Measurements from ENCODE around the gene NINJ1.

The NINJ1 gene

GRCh38 chr9:93091453-93092081, 42.5 kb downstream of the NINJ1 start:
- peak overlapping the region in 1 of 2 donors; percentile 46 for H3K4me3 Mint-ChIP-seq
- H3K36me3 Mint-ChIP-seq: peaks cover 16 to 40% of the 10 kb centered on the region in 2 donors
- peaks cover 12 to 13% of the 10 kb centered on the region in 2 donors for H3K9me3 Mint-ChIP-seq
- peak in 1 of 2 donors; percentile 18 for ATAC-seq (replicated peaks)
- H3K4me1 Mint-ChIP-seq: peaks cover 41 to 63% of the 10 kb centered on the region in 2 donors
- H3K27me3 Mint-ChIP-seq: no peaks in the 10 kb centered on the region
- peak; percentile 61 for DNase-seq
- peak overlapping the region; percentile 90 for H3K27ac Mint-ChIP-seq

- H3K9me3 Mint-ChIP-seq: peaks cover 12 to 13% of the 10 kb centered on the region in 2 donors
- H3K36me3 Mint-ChIP-seq: peaks cover 17 to 43% of the 10 kb centered on the region in 2 donors
- H3K27ac Mint-ChIP-seq: peak overlapping the region; percentile 90
- peak overlapping the region in 1 of 2 donors; percentile 46 for H3K4me3 Mint-ChIP-seq
- H3K4me1 Mint-ChIP-seq: peaks cover 41 to 63% of the 10 kb centered on the region in 2 donors
- ATAC-seq (replicated peaks) (no peak), DNase-seq (no peak)
- H3K27me3 Mint-ChIP-seq: no peaks in the 10 kb centered on the region
These were observed 43.0 kb downstream of the NINJ1 start for GRCh38 chr9:93091056-93091452.

- peaks cover 24 to 50% of the 10 kb centered on the region in 2 donors for H3K36me3 Mint-ChIP-seq
These were observed 43.9 kb downstream of the NINJ1 start for GRCh38 chr9:93090091-93090655.

GRCh38 chr9:93089481-93089991, 44.5 kb downstream of the NINJ1 start:
- Mint-ChIP-seq H3K9me3 (peaks cover 12 to 17% of the 10 kb centered on the region in 2 donors), H3K4me1 (peaks cover 35 to 55% of the 10 kb centered on the region in 2 donors), H3K4me3 (no peak overlapping the region), H3K36me3 (peaks cover 24 to 50% of the 10 kb centered on the region in 2 donors), H3K27ac (peak overlapping the region; percentile 51), H3K27me3 (no peaks in the 10 kb centered on the region)
- ATAC-seq (replicated peaks) (no peak), DNase-seq (no peak)

More at GRCh38 chr9:93090091-93090655, 43.9 kb downstream of the NINJ1 start:
- no peak overlapping the region for H3K4me3 Mint-ChIP-seq
- H3K27ac Mint-ChIP-seq: peak overlapping the region; percentile 31
- peaks cover 12 to 17% of the 10 kb centered on the region in 2 donors for H3K9me3 Mint-ChIP-seq
- H3K4me1 Mint-ChIP-seq: peaks cover 40 to 61% of the 10 kb centered on the region in 2 donors
- no peak for ATAC-seq (replicated peaks)
- no peak for DNase-seq
- H3K27me3 Mint-ChIP-seq: no peaks in the 10 kb centered on the region

- Mint-ChIP-seq H3K27ac (no peak overlapping the region), H3K9me3 (peaks cover 12 to 17% of the 10 kb centered on the region in 2 donors), H3K4me1 (peaks cover 30 to 49% of the 10 kb centered on the region in 2 donors), H3K36me3 (peaks cover 24 to 50% of the 10 kb centered on the region in 2 donors), H3K27me3 (no peaks in the 10 kb centered on the region), H3K4me3 (no peak overlapping the region)
- no peak for DNase-seq
- ATAC-seq (replicated peaks): no peak
These were observed 45.0 kb downstream of the NINJ1 start for GRCh38 chr9:93089024-93089423.

- ATAC-seq (replicated peaks): no peak
- Mint-ChIP-seq H3K36me3 (peaks cover 26 to 53% of the 10 kb centered on the region in 2 donors), H3K4me3 (no peak overlapping the region), H3K27me3 (no peaks in the 10 kb centered on the region), H3K9me3 (peaks cover 12 to 17% of the 10 kb centered on the region in 2 donors), H3K4me1 (peaks cover 29 to 46% of the 10 kb centered on the region in 2 donors), H3K27ac (no peak overlapping the region)
- DNase-seq: no peak
These were observed 45.4 kb downstream of the NINJ1 start for GRCh38 chr9:93088656-93089015.

GRCh38 chr9:93087971-93088655, 45.9 kb downstream of the NINJ1 start:
- H3K27me3 Mint-ChIP-seq: no peaks in the 10 kb centered on the region
- peak overlapping the region; percentile 44 for H3K27ac Mint-ChIP-seq
- no peak for DNase-seq
- H3K36me3 Mint-ChIP-seq: peaks cover 28 to 55% of the 10 kb centered on the region in 2 donors
- peaks cover 12 to 17% of the 10 kb centered on the region in 2 donors for H3K9me3 Mint-ChIP-seq
- ATAC-seq (replicated peaks): no peak
- no peak overlapping the region for H3K4me3 Mint-ChIP-seq
- H3K4me1 Mint-ChIP-seq: peaks cover 25 to 40% of the 10 kb centered on the region in 2 donors

- Mint-ChIP-seq H3K27ac (no peak overlapping the region), H3K4me3 (no peak overlapping the region), H3K36me3 (peaks cover 26 to 49% of the 10 kb centered on the region in 2 donors), H3K4me1 (peaks cover 12 to 26% of the 10 kb centered on the region in 2 donors), H3K27me3 (no peaks in the 10 kb centered on the region), H3K9me3 (peaks cover 6 to 9% of the 10 kb centered on the region in 2 donors)
- no peak for DNase-seq
- no peak for ATAC-seq (replicated peaks)
These were observed 47.4 kb downstream of the NINJ1 start for GRCh38 chr9:93086447-93087224.

- Mint-ChIP-seq H3K27me3 (no peaks in the 10 kb centered on the region), H3K36me3 (peaks cover 22 to 51% of the 10 kb centered on the region in 2 donors), H3K4me3 (no peak overlapping the region), H3K4me1 (peaks cover 4 to 17% of the 10 kb centered on the region in 2 donors), H3K9me3 (peaks cover 0 to 4% of the 10 kb centered on the region in 2 donors), H3K27ac (no peak overlapping the region)
- DNase-seq (no peak), ATAC-seq (replicated peaks) (no peak)
These were observed 48.4 kb downstream of the NINJ1 start for GRCh38 chr9:93085676-93086075.

GRCh38 chr9:93084471-93084881, 49.6 kb downstream of the NINJ1 start:
- peaks cover 25 to 51% of the 10 kb centered on the region in 2 donors for H3K36me3 Mint-ChIP-seq
- no peak overlapping the region for H3K27ac Mint-ChIP-seq
- peaks cover 3 to 8% of the 10 kb centered on the region in 2 donors for H3K4me1 Mint-ChIP-seq
- DNase-seq (no peak), ATAC-seq (replicated peaks) (no peak)
- H3K4me3 Mint-ChIP-seq: no peak overlapping the region
- H3K27me3 Mint-ChIP-seq: no peaks in the 10 kb centered on the region
- peaks cover 0 to 4% of the 10 kb centered on the region in 2 donors for H3K9me3 Mint-ChIP-seq

GRCh38 chr9:93083592-93084470, 50.2 kb downstream of the NINJ1 start:
- peaks cover 0 to 4% of the 10 kb centered on the region in 2 donors for H3K9me3 Mint-ChIP-seq
- DNase-seq: no peak

GRCh38 chr9:93082841-93083411, 51.1 kb downstream of the NINJ1 start:
- ATAC-seq (replicated peaks) (no peak), DNase-seq (no peak)
- Mint-ChIP-seq H3K4me1 (peaks cover 0 to 3% of the 10 kb centered on the region in 2 donors), H3K4me3 (no peak overlapping the region), H3K36me3 (peaks cover 25 to 44% of the 10 kb centered on the region in 2 donors), H3K27ac (no peak overlapping the region), H3K9me3 (peaks cover 0 to 4% of the 10 kb centered on the region in 2 donors), H3K27me3 (no peaks in the 10 kb centered on the region)

More at GRCh38 chr9:93083592-93084470, 50.2 kb downstream of the NINJ1 start:
- no peak for ATAC-seq (replicated peaks)
- Mint-ChIP-seq H3K36me3 (peaks cover 27 to 48% of the 10 kb centered on the region in 2 donors), H3K27ac (peak overlapping the region; percentile 27), H3K27me3 (no peaks in the 10 kb centered on the region), H3K4me1 (peaks cover 3 to 6% of the 10 kb centered on the region in 2 donors), H3K4me3 (no peak overlapping the region)

GRCh38 chr9:93081931-93082330, 52.1 kb downstream of the NINJ1 start:
- H3K27ac Mint-ChIP-seq: no peak overlapping the region
- ATAC-seq (replicated peaks) (no peak), DNase-seq (no peak)
- no peaks in the 10 kb centered on the region for H3K27me3 Mint-ChIP-seq
- peaks cover 32 to 50% of the 10 kb centered on the region in 2 donors for H3K36me3 Mint-ChIP-seq
- no peak overlapping the region for H3K4me3 Mint-ChIP-seq
- H3K4me1 Mint-ChIP-seq: peaks cover 8% of the 10 kb centered on the region in 2 donors
- H3K9me3 Mint-ChIP-seq: peaks cover 0 to 4% of the 10 kb centered on the region in 2 donors

Data from stimulated activated naive B cell treated with anti-CD40 and anti-IgM and Interleukin-4, amounts not matched to agents 10 μg/mL and 1 μg/mL and 100 μg/mL, for 72 hours (primary cell).